22Rv1 (cell line): ENCODE results near the gene SIGLEC7.

ENCODE experiments used
- H3K27ac ChIP-seq: fragments of 450-650 bp; 2 replicates; pipeline ENCODE4 v1.5.1; 2017
- ZFX ChIP-seq: fragments of 450-650 bp; IDR thresholded peaks from 2 replicates; pipeline ENCODE4 v1.6.1; 2017; ENCODE audit warnings: antibody characterized with exemption, borderline replicate concordance
- TF ChIP-seq, protein P1 (sequence below): fragments of 450-650 bp; IDR thresholded peaks from 2 replicates; pipeline ENCODE4 v1.5.1; 2017; ENCODE audit warnings: mild to moderate bottlenecking

The SIGLEC7 gene

DNA sequence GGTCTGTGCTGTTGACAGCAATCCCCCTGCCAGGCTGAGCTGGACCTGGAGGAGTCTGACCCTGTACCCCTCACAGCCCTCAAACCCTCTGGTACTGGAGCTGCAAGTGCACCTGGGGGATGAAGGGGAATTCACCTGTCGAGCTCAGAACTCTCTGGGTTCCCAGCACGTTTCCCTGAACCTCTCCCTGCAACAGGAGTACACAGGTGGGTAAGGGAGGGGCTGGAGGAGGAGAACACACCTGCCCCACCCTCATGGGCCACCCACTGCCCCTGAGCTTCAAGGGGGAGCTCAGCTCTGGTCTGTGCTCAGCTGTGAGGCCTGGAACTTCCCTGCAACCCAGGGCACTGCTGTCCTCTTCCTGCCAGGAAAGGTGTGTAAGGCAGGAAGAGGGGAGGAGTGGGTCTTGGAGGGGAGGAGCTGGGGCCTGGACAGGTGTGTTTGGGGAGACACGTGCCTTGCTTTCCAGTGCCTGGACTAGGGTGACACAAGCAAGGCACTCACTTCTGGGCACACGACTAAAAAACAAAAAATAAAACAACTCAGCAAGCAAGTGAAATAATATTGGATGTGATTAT lies 3.9 kb downstream of the SIGLEC7 start:
- TF ChIP-seq, protein P1, sequence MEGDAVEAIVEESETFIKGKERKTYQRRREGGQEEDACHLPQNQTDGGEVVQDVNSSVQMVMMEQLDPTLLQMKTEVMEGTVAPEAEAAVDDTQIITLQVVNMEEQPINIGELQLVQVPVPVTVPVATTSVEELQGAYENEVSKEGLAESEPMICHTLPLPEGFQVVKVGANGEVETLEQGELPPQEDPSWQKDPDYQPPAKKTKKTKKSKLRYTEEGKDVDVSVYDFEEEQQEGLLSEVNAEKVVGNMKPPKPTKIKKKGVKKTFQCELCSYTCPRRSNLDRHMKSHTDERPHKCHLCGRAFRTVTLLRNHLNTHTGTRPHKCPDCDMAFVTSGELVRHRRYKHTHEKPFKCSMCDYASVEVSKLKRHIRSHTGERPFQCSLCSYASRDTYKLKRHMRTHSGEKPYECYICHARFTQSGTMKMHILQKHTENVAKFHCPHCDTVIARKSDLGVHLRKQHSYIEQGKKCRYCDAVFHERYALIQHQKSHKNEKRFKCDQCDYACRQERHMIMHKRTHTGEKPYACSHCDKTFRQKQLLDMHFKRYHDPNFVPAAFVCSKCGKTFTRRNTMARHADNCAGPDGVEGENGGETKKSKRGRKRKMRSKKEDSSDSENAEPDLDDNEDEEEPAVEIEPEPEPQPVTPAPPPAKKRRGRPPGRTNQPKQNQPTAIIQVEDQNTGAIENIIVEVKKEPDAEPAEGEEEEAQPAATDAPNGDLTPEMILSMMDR = no peak
- no peak for TF ChIP-seq ZFX
- no peak overlapping the region for H3K27ac ChIP-seq

DNA sequence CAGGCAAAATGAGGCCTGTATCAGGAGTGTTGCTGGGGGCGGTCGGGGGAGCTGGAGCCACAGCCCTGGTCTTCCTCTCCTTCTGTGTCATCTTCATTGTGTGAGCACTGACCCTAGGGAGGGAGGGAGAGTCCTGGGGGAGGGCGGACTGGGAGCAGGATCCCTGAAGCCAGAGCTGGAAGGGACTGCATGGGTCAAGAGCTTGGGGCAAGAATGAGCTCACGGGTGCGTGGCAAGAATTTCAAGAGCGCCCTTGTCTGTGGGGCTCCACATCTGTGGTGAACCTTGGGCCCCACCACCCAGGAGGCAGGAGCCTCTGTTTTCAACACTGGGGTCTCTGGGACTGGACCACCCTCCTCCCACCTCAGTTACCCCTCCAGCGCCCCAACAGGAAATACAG lies 4.7 kb downstream of the SIGLEC7 start:
- TF ChIP-seq, protein P1 = no peak
- no peak for TF ChIP-seq ZFX
- no peak overlapping the region for H3K27ac ChIP-seq

DNA sequence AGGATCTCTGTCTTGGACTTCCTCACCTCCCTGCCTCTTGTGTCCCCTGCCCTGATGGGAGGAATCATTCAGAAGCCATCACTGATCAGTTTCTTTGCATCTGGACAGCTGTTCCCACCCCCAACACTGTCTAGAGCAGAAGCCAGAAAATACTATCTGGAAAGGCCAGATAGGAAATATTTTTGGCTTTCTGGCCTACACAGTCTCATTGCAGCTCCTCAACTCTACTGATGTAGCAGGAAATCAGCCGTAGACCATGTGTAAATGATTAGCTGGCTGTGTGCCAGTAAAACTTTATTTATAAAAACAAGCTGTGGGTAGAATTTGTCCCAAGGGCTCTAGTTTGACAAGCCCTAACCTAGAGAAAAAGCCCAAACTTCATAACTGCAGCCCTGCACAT lies 5.6 kb downstream of the SIGLEC7 start:
- TF ChIP-seq ZFX = no peak
- TF ChIP-seq, protein P1 = no peak
- H3K27ac ChIP-seq = no peak overlapping the region

DNA sequence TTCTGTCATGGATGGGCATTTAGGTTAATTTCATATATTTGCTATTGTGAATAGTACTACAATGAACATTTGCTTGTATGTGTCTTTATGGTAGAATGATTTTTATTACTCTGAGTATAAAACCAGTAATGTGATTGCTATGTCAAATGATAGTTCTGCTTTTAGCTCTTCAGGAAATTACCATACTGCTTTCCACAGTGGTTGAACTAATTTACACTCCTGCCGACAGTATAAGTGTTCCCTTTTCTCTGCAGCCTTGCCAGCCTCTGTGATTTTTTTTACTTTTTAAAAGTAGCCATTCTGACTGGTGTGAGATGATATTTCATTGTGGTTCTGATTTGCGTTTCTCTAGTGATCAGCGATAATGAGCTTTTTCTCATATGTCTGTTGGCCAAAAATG lies 6.5 kb downstream of the SIGLEC7 start:
- H3K27ac ChIP-seq = no peak overlapping the region
- TF ChIP-seq ZFX = no peak
- TF ChIP-seq, protein P1 = no peak

DNA sequence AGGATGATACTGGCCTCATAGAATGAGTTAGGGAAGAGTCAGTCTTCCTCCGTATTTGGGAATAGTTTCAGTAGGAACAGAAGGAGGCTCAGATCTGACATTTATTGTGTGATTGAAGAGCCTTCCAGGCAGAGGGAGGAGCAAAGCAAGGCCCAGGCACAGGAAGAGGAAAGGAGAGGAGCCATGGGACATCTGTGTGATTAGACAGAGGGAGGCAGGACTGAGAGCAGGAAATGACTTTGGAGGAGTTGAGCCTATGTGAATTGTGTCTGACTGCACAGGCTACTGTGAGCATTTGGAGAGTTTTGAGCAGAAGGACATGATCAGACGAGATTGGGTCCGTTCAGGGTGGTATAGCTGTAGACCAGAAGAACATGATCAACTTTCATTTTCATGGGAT lies 8.5 kb downstream of the SIGLEC7 start:
- TF ChIP-seq, protein P1 = no peak
- no peak for TF ChIP-seq ZFX
- no peak overlapping the region for H3K27ac ChIP-seq

DNA sequence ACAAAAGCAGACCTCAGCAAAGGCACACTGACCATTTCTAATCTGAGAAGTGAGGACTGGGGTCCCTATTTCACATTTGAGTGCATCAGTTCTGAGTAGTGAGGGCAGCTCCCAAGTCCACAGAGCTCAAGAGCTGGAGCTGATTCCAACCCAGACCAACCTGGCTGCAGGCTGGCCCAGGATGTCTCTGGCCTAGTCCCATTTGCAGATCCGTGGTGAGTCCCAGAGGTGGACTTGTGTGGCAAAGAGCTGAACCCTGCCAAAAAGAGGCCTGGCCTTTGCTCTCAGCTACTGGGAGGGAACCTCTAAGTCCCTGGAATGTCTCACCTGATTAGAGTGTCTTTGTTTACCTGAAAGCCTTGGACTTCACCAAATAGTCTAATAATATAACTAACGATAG lies 14.6 kb downstream of the SIGLEC7 start:
- H3K27ac ChIP-seq = no peak overlapping the region
- TF ChIP-seq, protein P1 = no peak

DNA sequence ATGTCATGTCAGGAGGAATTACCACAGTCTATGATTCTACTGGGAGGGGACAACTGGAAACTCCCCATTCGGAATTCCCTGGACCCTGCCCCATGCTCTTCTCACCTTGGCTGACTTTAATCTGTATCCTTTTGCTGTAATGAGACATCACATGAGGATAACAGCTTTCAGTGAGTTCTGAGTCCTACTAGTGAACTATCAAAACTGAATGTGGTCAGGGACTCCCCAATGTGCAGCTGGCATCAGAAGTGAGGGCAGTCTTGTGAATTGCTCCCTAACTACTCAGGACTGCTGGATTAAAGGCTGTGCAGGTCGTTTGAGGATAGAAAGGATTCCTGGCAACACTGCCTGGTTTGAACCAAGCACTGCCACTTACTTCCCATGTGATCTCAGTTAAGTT lies 15.2 kb downstream of the SIGLEC7 start:
- no peak for TF ChIP-seq ZFX
- TF ChIP-seq, protein P1 = no peak
- H3K27ac ChIP-seq = no peak overlapping the region
